NCI-H345 (cell line): Measurements from ENCODE around the gene COX20.
"Not testable (repeated sequence)": the region's sequence is repeated elsewhere in the genome, so short reads cannot be mapped to it uniquely, and the experiment has no call there.

ENCODE experiments used
- DNase-seq: peaks from one replicate; lab custom pipeline; 2025; lab: John Stamatoyannopoulos, UW

COX20 gene

DNA sequence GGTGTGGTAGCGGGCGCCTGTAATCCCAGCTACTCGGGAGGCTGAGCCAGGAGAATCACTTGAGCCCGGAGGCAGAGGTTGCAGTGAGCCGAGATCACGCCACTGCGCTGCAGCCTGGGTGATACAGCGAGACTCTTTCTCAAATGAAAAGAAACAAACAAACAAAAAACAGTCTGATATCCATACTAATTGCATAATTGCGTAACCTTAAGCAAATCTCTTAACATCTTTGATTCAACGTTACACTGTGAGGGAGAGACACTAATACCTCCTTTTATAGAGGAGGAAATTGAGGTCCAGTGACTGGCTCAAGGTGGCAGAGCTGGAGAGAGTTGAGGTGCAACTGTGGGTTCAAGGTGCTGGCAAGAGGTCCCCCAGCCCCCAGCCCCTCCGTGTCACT lies 12.6 kb upstream of the COX20 start:
- no peak for DNase-seq

DNA sequence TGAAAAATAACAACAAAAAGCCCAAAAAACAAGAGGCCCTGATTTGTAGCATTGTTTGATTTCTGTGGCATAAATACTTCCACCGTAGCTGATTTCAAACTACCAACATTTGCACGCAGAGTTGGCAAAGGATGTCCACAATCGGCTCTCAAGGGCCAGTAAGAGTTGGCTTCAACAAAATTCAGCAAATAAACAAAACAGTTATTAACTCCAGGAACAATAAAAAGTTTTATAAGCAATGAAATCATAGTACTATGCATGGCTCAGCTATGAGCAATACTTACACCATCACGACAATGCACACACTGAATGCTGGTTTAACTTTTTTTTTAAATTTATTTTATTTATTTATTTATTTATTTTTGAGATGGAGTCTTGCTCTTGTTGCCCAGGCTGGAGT lies 8.7 kb upstream of the COX20 start:
- DNase-seq: no peak

DNA sequence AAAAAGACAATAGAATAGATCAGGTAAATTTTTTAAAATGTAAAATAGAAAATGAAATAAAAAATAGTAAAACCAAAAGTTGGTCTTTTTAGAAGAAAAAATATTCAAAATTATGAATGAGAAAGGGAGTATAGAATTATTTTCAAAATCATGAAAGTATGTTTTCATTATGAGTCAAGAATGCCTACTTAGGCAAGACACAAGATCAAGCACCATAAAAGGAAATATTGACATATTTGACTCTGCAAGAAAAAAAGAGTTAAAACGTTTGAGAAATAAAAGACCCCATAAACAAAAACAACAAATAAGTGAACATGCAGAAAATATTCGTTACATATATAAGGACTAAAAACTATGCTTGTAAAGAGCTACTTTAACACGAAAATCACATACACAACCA lies 4.8 kb upstream of the COX20 start:
- no peak for DNase-seq

DNA sequence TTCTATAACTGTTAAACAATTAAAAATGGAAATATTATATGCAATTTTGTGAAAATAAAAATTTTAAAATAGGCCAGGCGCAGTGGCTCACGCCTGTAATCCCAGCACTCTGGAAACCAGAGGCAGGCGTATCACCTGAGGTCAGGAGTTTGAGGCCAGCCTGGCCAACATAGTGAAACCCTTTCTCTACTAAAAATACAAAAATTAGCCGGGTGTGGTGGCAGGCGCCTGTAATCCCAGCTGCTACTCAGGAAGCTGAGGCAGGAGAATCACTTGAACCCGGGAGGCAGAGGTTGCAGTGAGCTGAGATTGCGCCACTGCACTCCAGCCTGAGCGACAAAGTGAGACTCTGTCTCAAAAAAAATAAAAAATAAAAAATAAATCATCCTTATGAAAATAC lies 2.2 kb upstream of the COX20 start:
- not testable (repeated sequence) for DNase-seq

DNA sequence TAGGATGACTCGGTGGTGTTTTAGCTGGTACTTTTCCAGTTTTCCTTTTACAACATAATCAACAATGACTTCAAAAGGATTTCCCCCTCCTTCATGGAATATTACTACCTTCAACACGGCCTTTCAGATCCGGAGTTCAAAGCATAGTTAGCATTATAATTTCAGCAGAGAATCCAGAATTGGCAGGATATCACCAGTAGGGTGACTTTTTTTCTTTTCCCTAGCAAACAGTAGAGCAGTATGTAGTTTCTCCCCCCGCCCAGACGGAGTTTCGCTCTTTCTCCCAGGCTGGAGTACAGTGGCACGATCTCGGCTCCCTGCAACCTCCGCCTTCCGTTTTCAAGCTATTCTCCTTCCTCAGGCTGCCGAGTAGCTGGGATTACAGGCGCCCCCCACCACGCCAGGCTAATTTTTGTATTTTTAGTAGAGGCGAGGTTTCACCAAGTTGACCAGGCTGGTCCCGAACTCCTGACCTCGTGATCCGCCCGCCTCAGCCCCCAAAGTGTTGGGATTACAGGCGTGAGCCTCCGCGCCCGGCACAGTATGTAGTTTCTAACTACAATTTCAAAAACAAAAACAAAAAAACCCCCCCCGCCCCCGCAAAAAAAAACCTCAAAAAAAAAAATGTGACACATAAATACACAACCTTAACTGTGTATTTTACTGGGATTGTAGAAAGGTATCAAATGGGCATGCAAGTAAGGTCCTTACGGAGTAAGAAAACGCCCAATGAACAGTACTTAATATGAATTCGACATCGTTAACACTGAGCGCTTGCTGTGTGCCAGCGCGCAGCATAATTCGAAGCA lies 1.5 kb upstream of the COX20 start:
- peak; percentile 70 for DNase-seq

DNA sequence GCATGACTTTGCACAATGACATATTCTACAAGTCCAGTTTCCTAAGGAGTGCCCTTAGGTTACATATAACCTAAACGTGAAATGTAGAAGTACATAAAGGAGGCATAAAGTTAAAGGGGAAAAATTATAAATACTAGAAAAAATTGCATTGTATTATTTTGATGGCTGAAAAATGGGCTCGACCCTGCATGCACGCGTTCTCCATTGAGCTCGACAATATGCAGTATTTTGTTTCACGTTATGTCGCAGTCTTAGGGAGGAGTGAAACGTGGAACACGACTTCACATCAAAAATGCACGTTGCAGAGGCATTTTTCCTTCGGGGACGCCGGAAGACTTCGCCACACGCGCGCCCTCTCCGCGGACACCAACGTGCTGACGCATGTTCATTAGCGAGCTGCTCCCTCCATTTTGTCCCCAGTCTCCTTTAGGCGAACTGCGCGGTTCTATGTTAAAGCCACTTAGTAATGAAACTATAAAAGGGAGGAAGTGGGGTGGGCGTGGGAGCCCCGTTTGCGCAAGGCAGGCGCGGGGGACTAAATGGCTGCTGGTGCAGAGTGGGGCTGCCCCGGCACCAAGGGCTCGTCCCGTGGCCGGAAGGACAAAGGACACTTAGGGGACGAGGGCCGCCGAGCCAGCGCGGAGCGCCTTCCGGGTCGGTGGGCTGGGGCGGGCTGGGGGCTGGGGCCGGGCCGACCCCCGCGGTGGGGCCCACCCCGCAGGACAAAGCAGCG lies 749 bp upstream of the COX20 start:
- peak; percentile 94 for DNase-seq

DNA sequence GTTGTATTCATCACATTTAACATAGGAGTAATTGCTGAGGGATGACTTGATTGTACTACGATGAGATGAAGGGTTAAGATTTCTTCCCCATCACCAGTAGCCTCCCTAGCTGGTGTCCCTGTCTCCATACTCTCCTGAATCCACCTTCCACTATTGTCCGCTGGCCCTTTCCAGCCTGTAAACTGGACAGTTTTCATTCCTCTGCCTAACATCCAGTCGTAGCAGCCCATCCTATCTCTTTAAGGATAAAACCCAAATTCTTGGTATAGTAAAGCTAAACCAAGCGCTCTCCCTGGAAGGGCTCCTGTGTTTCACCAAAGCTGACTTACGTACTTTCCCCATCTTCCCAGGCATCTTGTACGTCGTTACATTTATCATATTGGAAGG lies 670 bp downstream of the COX20 start:
- peak; percentile 46 for DNase-seq

DNA sequence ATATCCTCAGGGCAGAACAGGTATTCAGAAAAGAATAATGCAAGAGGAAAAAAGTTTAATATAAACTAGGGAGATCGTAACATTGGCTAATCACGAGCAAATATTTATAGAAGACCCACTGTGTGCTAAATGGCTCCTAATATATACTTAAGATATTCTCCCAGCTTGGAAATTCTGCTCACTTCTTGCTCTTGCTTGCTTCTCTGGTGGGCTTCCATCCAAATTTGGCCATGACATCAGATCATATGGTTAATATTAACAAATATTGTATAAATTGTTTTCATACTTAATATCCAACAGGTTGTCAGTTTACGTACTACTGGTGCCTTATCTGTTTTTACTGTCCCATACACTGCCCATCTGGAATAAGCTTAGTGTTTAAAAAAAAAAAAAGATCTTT lies 1.1 kb downstream of the COX20 start:
- DNase-seq: no peak

DNA sequence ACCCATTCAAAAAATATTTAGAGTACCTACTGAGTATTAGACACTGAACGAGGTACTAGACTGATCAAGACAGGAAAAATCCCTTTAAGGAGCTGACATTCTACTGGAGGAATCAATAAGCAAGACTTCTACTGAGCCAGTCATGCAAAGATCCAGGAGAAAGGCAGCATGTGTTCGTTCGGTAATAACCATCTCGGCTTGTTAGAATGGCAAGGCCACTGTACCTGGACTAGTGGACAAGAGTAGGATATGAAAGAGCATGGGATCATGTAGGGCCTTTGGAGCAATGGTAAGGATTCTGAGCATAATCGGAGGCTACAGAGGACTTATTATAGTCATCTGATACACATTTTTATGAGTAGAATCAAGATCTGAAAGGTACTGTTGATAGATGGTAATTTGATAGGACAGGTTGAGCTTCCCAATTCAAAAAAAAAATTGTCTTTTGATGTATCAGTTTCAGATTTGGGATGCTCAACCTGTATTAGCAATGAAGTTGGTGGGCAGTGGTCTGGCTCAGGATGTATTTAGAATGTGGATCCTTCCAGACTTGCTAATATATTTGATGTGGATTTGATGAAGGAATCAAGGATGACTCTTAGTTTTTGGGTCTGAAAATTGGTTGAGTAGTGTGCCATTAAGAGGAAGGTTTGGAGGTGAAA lies 2.3 kb downstream of the COX20 start:
- no peak for DNase-seq

DNA sequence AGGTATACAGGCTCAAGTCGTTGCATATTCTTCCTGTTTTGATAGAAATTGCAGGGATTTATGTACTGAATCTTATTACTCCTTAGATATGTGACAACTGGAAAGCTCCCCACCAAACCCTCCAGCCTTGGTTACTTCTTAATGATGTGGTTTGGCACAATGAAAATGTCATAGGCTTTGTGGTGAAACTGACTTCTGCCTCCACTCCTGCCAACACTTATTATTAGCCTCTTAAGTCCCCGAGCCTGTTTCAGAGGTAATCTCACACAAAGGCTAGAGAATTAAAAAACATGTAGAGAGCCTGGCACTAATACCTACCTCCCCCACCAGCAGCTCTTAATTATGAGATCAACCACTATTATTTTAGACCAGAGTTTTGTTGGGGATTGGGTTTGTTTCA lies 4.2 kb downstream of the COX20 start:
- no peak for DNase-seq

DNA sequence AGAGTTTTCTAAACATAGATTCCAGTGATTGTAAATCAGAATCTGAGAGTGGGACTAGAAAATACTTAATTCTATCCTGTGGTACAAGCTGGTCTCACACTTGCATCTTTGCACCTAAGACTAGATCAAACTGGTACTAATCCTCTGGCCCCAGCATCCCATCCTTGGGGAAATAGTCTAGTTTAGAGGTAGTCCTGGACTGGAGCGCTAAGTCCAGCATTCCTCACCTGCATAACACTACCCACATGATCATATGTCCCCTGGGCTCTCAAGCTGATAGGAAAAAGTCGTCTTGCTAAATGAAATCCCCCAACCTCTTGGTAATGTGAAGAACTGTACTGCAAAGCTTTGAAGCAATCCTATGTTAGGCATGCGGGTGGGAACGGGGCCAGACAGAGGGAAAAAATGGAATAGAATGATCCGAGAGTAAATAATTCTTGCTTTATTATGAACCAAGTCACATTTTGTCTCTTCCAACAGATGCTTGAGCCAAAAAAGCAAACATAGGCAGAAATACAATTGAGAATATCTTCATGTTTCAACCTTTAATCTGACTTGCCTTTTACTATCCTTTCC lies 4.8 kb downstream of the COX20 start:
- DNase-seq: no peak

DNA sequence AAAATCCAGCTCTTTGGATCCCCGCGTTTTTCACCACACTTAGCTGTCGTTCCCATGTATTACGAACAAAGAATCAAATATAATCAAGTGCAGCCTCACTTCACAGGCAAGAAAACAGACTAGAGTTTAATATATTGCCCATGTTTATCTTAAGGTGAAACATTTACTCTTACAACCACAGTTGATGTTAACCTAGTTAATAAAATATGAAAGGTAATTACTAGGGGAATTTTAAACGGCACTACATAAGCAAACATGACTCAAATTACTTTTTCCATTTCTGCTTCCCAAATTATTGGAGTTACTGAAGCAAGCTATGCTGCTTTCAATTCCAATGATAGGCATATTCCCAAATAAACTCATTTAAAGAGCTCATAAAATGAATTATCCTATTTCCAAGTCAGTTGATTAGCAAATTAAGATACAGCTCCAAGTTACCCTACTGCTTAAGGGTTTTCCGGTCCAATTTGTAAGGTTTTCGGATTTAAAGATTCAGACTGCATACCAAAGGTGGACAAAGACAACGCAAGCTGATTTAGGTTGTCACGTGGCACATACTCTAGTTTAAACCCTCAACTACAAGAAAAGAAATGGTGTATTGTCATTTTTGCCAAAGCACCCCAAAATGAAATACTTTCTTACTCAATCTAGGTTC lies 5.9 kb downstream of the COX20 start:
- DNase-seq: no peak

DNA sequence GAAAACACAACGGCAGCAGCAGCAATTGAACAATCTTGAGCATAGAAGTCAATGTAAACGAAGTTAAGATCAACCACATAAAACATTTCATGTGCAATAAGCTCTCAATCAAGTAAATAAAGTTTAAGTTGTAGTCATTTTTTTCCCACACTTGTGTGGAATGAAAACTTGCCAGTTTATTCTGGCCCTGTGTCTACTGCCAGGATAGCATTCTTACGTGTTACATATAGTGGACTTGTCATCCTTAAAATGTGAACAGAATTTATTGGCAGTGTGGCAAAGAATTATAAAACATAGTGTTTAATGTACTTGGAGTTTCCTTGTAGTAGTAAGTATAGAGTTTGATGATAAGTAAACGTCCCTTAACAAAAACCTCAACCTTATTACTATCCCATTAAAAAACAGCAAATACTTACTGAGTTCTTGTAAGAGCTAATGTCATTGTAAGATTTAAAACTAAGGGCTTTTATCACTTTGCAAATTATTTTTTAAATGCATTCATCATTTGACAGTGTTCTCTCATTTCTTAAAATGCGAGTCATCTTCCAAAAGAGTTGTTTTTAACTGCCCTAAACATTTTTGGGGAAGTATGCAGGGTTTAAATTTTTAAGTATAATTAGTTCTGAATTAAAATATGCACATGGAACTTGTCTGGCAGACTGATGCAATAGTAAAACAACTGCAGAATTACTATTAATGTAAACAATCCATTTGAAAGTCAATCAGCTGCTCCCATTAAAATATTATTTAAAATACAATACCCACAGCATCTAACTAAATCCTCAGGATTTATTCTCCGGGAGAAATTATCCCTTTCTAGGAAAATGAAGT lies 7.9 kb downstream of the COX20 start:
- no peak for DNase-seq

DNA sequence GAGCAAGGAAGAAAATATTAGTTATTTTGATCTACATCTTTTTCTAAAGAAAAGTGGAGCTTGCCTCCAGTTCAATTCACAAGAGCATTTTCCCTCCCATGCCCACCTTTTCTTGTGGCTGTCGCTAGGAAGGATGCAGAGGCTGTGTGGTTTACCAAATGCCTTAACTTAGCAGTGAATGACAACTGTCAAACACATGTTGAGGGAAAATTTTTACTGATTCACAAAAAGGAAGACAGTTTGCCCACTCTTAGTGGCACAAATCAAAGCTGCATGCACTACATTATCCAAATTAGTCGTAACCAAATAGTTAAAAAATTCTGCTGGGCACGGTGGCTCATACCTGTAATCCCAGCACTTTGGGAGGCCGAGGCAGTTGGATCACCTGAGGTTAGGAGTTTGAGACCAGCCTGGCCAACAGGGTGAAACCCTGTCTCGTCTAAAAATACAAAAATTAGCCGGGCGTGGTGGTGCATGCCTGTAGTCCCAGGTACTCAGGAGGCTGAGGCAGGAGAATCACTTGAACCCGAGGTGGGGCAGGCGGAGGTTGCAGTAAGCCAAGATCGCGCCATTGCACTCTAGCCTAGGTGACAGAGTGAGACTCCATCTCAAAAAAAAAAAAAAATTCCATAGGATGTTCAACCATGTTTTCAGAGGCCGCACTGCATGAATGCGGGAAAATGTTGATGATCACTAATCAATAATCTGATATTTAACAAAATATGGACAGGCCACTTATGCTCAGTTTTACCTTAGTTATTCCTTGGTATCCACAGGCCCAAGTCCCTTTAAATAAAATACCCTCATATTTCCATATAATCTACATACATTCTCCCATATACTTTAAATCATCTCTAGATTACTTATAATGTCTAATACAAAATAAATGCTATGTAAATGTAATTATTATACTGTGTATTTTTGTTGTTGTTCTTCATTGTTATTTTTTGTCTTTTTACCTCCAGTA lies 9.0 kb downstream of the COX20 start:
- no peak for DNase-seq

DNA sequence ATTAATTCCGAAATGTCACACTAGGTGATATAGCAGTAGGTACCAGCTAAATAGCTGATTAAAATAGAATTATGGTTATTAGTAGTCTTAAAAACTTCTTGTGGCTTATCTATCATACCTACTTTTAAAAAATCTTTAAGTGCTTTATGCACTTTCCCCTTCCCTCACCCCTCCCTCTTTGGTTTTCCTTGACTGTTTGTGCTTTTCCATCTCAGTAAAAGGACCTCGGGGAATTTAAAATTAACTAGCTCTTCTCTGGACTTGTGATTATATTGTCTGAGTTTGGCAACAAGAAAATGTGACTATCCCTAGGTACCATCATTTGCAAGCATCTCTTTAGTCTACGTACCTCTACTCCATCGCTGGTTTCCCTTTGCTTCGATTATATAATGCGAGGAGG lies 11.2 kb downstream of the COX20 start:
- DNase-seq: no peak

DNA sequence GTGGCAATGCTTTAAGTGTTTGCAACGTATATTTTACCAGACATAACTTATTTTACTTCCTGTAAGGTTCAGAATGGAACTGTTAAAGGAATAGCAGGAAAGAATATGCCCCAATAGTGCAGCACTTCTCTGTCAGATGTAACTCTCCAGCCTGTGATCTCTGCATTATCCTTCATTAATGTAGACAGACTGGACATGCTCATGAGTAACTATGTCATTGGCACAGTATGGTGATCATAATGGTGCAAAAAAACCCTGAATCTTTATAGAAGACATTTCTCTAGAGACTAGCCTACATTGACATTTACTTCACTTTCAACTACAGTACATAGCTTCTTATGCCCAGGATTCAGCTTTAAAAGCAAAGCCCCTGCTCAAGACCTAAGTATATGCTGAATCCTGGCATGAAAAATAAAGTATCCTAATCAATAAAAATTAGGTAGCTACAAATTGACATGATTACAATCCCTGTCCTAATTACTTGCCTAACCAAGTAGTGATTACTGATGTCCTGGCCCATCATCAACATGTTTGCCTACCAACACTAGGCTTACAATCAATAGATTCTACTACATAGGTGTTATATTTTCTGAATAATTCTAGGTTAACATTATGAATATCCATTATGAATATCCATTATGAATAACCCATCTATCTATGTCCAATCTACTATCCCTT lies 13.9 kb downstream of the COX20 start:
- DNase-seq: no peak

DNA sequence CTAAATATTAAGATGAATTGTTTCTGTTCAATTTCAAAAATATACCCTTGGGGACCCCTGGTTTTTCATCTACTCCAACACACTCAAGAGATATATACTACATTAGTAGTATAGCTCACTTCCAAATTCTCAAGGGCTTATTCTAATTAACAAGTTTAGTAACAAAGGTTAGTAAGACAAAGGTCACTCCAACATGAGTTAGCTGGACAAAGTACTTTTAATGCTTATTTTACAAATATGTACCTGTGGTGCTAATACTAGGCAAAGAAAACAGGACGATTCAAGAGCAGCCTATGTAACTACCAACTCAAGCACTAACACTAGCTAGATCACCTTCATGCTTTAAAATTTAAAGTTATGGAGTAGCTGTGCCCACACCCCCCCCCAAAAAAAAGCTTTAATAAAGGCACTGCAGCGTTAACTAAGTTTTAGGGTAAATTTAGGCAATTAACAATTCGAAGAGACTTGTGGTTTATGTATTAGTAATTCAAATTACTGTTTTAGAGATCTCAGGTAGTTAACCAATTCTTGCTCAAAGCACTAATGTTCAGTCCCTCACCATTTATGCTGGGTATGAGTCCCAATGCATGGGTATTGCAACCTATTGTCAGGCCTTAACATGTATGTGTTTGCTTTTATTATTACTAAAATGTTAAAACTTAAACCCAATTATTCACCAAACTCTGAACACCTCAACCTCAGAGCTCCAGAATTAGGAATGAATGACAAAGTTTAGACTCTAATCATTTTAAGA lies 14.8 kb downstream of the COX20 start:
- no peak for DNase-seq

DNA sequence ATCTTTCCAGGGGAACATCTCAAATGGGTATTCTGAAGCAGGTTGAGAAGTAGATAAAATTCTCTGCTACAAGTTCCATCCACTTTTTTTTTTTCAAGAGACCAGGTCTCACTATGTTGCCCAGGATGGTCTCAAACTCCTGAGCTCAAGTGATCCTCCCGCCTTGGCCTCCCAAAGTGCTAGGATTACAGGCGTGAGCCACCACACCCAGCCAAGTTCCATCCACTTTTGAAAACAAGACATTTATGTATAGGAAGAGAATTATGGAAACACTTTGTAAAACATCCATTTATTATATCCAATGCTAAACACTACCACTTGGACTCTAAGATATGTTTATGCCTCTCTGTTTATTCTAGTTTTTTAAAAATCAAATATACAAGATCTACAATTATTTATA lies 15.4 kb downstream of the COX20 start:
- DNase-seq: no peak
